ENCODE results near the gene DIPK1A.

DNA sequence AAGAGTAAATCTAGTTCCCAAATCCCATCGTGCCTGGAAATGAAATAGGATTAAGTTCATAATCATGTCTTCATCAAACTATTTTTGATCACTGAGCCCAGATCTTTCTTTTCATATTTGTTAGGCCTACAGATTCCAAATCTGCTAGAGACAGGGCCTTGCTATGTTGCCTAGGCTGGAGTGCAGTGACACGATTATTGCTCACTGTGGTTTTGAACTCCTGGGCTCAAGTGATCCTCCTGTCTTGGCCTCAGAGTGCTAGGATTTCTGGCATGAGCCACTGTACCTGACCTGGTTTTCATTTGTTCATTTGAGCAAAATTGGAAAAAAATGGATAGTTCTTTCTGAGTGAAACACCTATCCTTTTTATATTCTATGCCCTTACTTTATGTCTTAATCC, 28.0 kb upstream of the DIPK1A start:
- TF ChIP-seq, protein P1, sequence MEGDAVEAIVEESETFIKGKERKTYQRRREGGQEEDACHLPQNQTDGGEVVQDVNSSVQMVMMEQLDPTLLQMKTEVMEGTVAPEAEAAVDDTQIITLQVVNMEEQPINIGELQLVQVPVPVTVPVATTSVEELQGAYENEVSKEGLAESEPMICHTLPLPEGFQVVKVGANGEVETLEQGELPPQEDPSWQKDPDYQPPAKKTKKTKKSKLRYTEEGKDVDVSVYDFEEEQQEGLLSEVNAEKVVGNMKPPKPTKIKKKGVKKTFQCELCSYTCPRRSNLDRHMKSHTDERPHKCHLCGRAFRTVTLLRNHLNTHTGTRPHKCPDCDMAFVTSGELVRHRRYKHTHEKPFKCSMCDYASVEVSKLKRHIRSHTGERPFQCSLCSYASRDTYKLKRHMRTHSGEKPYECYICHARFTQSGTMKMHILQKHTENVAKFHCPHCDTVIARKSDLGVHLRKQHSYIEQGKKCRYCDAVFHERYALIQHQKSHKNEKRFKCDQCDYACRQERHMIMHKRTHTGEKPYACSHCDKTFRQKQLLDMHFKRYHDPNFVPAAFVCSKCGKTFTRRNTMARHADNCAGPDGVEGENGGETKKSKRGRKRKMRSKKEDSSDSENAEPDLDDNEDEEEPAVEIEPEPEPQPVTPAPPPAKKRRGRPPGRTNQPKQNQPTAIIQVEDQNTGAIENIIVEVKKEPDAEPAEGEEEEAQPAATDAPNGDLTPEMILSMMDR (IDR thresholded peaks at IDR 0.05; ENCODE audit: low read length), result no peak
- TF ChIP-seq EZH2 (optimal IDR thresholded peaks at IDR 0.05; ENCODE audit: low read depth, low read length) (no peak), EZH2phosphoT487 (IDR thresholded peaks at IDR 0.05; ENCODE audit: low read length) (no peak)
